Fibroblast of gingiva (primary cell): ENCODE data around the gene NCAPD2.

Source experiments
- DNase-seq: peaks from one replicate; pipeline ENCODE4 v3.0.0-alpha.2; 2011; ENCODE audit warnings: low read depth

Gene NCAPD2

DNA sequence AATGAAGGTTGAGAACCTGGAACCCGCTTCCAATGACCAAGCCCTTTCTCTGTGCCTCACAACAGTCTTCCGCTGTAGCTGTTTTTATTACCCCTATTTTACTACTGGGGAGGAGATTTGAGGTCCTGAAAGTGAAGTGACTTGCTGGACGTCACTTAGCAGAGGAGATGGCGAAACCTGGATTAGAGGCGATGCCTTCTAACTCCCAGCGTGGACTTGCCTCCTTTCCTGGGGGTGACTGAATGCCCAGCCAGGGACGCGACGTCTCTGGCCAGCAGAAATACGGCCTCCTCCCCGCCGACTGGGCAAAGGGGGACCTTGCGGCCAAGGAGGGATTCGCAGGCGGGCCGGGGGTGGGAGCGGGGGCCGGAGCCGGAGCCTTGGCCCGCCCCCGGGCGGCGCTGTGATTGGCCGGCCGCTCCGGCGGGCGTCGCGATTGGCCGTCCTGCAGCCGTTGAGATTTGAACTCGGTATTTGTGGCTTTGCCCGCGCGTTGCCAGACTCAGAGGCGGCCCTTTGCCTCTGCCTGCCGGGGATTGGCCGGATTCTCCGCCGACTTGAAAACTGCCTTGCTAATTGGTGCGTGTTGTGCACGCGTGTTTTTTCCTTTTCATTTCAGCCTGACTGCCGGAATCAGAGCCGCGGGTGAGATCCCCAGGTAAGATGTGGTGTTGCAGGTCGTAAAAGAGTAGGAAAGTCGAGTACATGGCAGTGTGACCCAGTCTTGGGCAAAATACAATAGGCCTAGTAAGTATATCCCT lies at the start of gene NCAPD2:
NCAPD2 (plus strand) TSS at position 606 of the 761 bp plus-strand sequence. CDS start 997 bp downstream, outside the sequence.
- peak; percentile 93 for DNase-seq

- no peak for DNase-seq
Observed at GRCh38 chr12:6444704-6445688, 48.9 kb upstream of the NCAPD2 start, which contains the start of gene CD27. CD27 (plus strand) TSS chr12:6444955; CDS start chr12:6445096, 141 bp downstream.

- DNase-seq: no peak
Observed at GRCh38 chr12:6450091-6450868, 43.6 kb upstream of the NCAPD2 start.

GRCh38 chr12:6450869-6451347 lies 43.0 kb upstream of the NCAPD2 start:
- DNase-seq: no peak

DNA sequence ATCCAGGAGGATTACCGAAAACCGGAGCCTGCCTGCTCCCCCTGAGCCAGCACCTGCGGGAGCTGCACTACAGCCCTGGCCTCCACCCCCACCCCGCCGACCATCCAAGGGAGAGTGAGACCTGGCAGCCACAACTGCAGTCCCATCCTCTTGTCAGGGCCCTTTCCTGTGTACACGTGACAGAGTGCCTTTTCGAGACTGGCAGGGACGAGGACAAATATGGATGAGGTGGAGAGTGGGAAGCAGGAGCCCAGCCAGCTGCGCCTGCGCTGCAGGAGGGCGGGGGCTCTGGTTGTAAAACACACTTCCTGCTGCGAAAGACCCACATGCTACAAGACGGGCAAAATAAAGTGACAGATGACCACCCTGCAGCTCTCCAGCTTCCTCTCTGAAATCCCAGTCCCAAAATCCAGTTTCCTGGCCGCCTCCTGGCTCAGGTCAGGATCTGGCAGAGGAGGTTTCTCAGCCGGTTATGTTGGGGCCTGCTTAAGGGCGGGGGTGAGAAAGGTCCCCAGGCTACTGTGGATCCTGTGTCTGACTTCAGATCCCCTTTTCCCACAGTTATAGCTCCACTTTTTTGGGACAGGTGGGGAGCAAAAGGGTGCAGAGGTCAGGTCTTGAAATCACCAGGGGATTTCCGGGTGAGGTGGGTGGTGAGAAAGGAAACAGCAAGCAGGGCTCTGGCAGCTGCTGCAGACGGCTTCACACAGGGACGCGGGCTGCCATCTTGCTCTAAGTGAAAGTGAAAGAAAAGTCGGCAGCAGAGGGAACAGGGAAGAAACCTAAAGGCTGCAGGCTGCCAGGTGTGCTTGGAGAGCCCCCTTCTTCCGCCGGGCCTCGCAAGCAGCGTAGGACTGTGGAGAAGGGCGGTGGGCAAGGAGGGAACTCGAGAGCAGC lies 42.3 kb upstream of the NCAPD2 start, which contains the start of gene TAPBPL:
TAPBPL (plus strand) TSS at position 695 of the 897 bp plus-strand sequence. CDS start 207 bp downstream, outside the sequence.
- peak; percentile 77 for DNase-seq

DNA sequence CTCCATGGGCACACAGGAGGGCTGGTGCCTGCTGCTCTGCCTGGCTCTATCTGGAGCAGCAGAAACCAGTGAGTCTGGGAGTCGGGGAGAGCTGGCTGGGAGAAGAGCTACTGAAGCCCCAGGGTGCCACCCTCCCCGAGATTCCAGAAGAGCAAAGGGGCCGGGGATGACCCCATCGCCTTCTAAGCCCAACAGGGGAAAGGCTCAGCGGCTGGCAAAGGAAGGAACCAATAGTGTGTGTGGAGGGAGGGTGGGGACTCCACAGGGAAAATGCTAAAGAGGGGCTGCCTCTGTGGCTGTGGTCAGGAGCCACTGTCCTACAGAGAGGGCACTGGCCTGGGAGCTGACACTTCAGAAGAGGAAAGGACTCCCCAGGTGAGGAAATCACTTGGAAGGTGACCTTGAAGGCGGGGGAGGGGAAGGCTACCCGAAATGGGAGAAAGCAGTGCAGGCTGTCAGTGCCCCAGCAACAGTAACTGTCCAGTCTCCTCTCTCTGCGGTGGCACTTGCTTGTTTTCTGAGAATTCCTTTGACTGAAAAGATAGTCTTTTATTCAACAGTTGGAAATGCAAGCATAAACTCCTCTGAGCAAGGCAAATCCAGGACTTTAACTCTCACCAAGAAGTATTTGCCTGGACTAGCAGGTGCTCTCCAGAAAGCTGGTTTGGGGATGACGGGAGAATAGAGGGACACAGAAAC lies 41.5 kb upstream of the NCAPD2 start:
- no peak for DNase-seq

DNA sequence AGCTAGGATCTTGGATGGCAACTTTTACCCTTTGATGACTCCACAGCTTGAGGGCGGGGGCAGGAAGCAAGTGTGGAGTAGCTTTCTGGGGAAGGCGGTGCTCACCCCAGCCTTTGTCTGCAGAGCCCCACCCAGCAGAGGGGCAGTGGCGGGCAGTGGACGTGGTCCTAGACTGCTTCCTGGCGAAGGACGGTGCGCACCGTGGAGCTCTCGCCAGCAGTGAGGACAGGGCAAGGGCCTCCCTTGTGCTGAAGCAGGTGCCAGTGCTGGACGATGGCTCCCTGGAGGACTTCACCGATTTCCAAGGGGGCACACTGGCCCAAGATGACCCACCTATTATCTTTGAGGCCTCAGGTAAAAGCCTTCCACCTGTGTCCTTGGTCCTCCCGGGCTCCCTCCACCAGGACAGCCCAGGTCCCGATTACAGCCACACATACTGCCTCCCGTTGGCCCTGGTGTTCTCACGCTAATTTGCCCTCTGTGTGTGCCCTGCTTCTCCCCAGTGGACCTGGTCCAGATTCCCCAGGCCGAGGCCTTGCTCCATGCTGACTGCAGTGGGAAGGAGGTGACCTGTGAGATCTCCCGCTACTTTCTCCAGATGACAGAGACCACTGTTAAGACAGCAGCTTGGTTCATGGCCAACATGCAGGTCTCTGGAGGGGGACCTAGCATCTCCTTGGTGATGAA lies 40.8 kb upstream of the NCAPD2 start:
- no peak for DNase-seq

DNA sequence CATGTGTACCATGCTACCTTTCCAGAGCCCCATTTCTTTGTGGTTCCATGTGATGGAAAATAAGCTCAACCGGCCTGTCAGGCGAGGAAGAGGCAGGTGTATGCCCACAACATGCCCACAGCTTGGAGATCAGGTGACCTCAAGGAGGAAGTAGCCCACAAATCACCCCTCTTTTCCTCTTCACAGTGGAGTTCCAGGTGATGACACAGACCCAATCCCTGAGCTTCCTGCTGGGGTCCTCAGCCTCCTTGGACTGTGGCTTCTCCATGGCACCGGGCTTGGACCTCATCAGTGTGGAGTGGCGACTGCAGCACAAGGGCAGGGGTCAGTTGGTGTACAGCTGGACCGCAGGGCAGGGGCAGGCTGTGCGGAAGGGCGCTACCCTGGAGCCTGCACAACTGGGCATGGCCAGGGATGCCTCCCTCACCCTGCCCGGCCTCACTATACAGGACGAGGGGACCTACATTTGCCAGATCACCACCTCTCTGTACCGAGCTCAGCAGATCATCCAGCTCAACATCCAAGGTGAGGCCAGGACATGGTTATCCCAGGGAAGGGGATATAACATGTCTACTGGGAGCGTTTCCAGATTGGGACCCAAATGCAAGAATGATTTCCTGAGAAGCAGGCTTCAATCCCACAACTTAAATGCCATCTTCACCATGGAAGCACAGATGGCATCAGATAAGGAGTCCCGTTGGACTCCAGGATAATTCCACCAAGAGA lies 36.5 kb upstream of the NCAPD2 start:
- DNase-seq: no peak

GRCh38 chr12:6458281-6459003 lies 35.5 kb upstream of the NCAPD2 start:
- DNase-seq: no peak

GRCh38 chr12:6459004-6459337 lies 34.9 kb upstream of the NCAPD2 start:
- DNase-seq: no peak

- no peak for DNase-seq
Observed at GRCh38 chr12:6460751-6461371, 33.0 kb upstream of the NCAPD2 start.

- DNase-seq: no peak
Observed at GRCh38 chr12:6461401-6462233, 32.3 kb upstream of the NCAPD2 start.

DNA sequence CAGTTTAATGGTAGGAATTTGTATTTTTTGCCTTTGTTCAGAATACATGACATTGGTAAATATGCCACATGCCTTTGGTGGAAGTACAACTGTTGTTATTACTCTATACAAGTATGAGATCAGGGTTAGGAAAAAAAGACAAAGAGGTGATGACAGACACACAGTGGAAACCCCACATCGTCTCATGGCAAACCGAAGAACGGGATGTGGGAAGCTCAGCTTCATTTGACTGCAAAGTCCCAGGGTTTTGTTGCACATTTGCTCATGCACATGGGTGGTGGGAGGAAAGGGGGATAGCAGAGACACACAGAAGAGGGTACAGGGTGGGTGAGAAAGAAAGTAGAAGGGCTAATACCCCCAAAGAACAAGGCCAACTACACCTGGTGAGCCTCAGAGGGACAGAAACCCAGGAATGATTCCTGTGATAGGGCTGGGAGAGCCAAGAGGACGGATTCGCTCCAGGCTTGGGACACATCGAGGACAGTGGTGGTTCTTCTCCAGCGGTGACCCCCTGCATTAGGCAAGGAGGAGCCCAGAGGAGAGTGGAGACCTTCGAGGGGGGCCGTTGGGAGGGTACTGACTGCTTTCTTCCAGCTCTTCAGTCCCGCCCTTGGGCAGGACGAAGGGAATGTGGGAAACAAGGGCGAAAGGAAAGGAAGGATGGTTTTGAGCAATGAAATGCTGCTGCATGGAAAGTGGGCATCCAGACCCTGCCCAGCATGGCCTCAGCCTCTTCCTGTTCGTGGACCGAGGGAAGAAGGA lies 31.5 kb upstream of the NCAPD2 start:
- no peak for DNase-seq

DNA sequence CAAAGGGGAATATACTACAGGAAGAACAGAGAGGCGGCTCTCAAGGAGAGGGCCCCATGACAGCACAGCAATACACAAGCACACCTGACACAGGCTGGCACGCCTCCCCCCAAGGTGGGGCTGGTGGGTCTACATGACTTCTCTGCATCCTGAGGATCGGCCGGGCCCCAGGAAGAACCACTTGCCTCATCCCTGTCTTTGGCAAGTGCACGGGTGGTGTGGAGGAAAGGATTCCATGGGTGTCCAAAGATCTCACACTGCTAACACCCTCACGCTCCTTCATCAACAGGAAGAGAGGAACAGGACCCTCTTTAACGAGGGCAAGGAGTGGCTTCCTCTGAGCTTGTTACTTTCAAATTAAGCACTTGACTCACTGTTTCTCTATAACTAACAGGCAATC lies 30.7 kb upstream of the NCAPD2 start:
- DNase-seq: no peak

- no peak for DNase-seq
Observed at GRCh38 chr12:6463858-6464257, 30.0 kb upstream of the NCAPD2 start.

- DNase-seq: no peak
Observed at GRCh38 chr12:6464531-6464930, 29.4 kb upstream of the NCAPD2 start.
